ENCODE measurements around the gene KDM4B.

The KDM4B gene

DNA sequence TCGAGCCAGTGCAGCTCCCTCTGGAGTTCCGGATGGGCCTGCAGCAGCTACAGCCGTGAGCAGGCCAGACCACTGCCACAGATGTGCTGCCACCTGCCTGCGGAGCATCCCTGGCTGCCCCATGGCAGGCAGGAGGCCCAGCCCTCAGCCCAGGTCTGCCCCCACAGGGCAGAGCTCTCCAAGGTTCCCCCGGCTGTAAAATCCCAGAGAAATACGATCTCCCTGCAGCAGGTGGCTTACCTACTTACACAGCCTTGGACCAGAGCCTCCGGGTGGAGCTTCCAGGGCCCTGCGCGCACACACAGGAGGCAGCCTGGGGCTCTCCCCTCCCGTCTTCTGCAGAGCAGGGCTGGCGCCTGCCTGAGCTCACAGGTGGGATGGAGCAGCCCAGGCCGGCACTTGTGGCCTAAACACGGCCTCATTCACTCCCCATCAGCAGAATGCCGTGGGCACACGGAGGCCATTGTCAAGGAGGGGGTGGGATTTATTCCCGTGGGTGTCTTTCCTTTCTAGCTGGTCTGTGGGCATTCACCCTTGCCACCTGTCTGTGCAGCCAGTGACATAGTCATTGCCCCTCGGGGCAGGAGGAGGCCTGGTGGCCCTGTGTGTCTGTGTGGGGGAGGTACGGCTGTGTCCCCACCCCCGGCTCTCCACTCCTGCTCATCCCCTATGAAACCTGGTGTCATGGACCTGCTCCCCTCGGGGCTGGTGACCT, 118.0 kb downstream of the KDM4B start:
- no peak for DNase-seq (ENCODE audit: low read depth in 2 of 2)

DNA sequence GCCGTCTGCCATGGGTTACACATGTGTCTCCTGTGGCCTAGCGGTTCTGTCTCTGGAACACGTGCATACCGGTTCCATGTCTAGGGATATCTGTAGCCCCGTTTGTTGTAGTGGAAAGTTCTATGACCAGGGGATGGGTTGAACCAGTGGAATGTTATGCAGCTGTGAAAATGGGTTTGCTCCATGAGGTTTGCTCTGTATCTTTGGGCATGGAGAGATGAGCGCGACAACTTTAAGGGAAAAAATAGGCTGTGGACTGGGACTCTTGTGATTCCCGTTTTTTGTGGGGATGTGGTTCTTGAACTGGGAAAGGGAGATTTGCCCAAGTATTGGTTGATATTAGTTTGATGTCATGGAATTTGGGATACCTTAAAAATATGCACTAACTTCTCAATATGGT, 120.4 kb downstream of the KDM4B start:
- DNase-seq (ENCODE audit: low read depth in 2 of 2): no peak

DNA sequence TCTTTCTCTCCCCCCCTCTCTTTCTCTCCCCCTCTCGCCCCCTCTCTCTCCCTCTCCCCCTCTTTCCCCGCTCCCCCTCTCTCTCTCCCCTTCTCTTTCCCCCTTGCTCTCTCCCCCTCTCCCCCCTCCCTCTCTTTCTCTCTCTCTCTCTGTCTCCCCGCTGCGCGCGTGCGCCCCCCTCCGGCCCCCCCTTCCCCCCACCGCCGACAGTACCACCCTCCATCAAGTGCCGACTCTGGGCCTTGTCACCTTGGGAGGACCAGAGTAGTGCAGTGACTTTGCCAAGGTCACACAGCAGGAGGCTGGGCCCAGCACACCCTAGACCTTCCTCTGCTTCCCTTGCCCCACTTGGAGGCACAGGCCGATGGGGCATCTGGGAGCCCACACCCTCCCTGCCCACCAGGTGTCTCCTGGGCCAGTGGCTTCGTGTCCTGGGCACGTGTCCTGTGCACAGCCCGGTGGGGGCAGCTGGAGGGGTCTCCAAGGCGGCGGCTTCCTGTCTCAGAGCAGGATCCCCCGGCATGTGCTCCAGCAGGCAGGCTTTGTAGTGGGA, 121.6 kb downstream of the KDM4B start:
- DNase-seq (ENCODE audit: low read depth in 2 of 2): no peak

DNA sequence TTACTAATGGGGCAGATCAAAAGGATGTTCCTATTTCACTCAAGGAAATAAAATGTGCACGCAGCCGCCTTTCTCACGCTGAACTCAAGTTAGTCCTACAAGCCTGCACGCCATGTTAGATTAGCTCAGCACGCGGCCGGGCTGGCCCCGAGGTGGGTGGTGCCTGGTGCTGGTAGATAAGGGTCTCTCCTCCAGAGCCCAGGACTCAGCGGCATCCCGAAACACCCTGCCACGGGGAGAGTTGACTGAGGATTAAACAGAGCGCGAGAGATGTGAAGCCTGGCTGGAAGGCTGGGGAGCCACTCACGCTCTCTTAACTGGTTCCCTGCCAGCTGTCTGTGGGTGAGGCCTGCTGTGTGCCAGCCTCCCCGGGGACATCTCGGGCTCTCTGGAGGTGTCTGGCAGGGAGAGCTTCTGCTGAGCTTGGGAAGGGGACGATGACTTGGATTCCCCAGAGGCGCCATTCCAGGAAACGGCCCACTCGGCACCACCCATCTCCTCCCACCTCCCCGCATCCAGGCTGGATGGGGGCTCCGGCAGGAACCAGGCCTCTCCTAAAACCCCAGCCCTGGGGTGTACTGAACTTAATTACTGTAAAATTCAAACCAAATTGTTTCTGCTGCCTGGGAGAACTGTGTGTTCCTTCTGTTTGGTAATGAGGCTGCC, 122.2 kb downstream of the KDM4B start:
- DNase-seq (ENCODE audit: low read depth in 2 of 2): no peak

DNA sequence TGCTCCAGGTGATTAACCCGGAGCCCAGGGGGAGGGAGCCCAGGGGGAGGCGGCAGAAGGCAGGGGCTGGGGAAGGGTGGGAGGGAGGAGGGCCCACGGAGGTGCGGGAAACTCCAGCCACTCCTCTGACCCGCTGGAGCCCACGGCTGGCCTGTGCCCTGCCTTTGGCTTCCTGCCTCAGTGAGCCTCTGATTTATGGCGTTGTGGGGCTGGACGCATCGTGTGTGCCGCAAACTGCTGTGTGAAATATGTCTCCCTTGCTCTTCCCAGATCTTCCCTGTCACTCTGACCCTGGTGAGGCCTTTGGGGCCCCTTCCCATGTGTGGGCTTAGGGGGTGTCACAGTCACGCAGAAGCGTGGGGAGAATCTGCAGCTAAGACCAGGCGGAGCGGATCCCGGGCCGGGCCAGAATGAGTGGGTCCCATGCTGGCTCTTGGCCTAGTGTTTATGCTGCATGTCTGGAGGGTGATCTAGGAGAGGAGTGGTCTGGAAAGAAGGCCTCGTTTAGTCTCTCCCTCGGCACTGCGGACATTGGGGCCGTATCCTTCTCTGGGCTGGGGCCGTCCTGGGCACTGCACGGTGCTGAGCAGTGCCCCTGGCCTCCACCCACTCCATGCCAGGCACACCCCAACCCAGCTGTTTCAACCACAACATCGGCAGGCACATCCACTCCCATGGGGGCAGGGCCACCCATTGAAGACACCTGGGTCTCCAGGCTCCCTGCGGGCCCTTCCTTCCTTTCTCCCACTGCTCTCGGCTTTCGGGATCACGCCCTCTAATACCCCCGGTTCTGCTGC, 123.0 kb downstream of the KDM4B start:
- DNase-seq (ENCODE audit: low read depth in 2 of 2): no peak

DNA sequence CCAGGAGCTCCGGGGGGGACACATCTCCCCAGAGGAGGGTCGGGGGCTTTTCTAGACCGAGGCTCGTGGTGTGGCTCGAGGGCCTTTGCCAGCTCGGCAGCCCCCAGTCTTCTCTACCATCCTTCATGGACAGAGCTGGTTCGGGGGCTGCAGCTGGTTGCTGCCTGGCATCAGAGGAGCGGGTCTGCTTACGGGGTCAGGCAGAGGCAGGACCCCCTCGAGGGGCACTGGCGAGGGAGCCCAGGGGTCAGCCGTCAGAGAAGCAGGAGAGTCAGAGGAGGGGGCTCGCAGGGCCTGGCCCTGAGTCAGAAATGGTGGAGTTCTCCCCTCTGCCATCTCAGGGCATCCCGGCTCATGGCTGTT, 123.5 kb downstream of the KDM4B start:
- no peak for DNase-seq (ENCODE audit: low read depth in 2 of 2)

DNA sequence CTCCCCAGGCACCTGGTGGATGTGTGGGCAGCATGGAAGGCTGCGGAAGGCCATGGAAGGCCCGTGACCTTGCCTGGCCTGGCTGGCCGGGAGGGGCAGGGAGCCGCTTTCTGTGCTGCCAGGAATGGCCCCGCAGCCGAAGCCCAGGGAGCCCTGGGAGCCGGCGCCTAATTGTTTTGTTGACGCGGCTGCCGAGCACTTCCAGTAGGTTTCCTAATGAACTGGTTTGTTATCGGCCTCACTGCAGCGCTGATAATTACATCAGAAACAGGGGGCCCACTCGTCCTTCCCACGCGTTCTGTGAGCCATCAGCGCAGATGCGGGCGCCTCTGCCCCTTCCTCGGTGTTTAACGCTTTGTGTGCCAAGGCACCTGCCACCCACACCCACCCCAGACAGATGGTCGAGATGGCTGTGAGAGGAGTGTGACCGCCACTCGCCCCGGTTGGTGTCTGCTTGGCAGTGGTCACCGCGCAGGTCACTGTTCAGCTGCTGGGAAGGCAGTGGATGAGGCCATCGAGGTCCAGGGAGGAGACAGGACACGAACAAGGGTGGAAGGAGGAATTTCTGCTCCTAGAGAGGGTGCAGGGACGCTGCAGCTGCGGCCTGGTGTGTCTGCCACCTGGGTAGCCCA, 124.5 kb downstream of the KDM4B start:
- no peak for DNase-seq (ENCODE audit: low read depth in 2 of 2)

DNA sequence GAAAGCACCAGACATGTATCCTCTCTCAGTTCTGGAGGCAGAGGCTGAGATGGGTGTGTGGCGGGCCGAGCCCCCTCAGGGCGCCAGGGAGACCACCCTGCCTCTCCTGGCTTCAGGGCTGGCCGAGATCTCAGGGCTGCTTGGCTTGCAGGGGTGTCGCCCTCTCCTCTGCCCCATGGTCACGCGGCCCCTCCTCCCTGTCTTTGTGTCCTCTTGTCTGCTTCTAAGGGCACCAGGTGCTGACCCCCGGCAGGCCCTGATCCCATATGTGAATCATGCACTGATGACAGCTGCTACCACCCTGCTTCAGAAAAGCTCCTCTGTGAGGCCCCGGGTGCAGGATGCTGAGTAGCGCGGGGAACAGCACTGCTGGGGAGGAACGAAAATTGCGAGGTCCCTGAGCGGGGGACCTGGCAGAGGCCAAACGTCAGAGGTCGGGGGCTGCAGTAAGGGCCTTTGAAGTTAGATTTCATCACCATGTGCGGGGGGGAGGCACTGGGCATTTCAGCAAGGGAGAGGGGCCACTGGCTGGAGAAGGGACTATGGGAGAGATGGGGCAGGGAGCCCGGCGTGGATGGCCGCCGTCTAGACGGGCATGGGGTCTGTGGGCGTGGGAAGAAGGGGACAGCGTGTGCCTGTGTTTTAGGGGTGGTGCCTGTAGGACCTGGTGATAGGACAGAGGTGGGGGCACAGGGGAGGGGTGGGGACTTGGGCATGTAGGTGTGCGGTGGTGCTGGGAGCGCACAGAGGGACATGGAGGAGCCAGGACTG, 125.2 kb downstream of the KDM4B start:
- DNase-seq (ENCODE audit: low read depth in 2 of 2): no peak

DNA sequence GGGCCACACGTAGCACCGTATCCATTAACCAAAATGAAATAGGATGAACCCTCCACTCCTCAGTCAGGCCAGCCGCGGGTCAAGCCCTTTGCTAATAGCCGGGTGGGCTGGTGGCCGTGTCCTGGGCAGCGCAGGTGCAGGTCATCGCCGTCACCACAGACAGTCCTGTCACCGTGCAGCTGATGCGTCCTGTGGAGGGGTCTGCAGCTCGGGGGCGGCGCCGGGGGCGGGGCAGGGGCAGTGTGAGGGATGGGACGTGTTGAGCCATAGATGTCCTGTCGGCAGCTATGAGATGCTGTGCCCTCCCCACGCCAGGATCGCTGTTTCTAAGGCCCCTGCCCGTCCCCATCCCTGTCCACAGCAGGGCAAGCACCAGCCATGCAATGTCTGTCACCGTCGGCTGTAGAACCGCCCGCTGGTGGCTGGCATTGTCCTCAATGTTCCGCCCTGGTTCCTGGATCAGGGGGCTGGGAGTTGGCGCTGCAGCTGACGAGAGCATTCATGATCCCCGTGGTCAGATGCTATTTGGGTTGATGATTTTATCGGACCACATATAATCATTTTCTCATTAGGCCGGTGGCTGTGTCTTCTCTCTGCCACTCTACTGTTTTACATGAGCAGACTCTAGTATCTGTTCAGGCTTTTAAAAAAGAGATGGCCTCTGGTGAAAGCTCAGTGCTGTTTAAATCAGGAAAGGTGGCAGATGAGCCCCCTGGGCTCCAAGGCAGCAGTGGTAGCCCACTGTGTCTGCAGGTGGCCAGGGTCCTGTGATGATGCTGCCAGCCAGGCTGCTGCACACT, 126.1 kb downstream of the KDM4B start:
- no peak for DNase-seq (ENCODE audit: low read depth in 2 of 2)

DNA sequence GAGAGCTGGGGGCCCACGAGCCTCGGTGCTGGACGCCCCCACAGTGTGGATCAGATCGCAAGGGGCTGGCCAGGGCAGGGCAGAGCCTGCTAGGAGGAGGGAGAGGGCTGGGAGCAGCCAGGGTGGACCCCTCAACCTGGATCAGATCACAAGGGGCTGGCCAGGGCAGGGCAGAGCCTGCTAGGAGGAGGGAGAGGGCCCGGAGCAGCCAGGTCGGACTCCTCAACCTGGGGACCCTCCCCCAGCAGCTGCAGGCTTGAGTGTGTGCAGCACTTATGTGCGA, 126.6 kb downstream of the KDM4B start:
- DNase-seq (ENCODE audit: low read depth in 2 of 2): no peak

DNA sequence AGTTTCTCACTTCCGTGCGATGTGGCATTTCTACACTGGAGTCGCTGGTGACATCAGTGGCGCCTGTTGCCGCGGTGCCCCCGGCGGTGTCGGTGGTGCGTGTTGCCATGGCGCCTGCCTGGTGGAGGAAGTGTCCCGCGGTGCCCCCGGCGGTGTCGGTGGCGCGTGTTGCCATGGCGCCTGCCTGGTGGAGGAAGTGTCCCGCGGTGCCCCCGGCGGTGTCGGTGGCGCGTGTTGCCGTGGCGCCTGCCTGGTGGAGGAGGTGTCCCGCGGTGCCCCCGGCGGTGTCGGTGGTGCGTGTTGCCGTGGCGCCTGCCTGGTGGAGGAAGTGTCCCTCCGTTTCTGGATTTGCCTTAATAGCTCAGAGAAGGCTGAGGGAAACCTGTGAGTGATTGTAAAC, 127.6 kb downstream of the KDM4B start:
- DNase-seq (ENCODE audit: low read depth in 2 of 2): no peak

DNA sequence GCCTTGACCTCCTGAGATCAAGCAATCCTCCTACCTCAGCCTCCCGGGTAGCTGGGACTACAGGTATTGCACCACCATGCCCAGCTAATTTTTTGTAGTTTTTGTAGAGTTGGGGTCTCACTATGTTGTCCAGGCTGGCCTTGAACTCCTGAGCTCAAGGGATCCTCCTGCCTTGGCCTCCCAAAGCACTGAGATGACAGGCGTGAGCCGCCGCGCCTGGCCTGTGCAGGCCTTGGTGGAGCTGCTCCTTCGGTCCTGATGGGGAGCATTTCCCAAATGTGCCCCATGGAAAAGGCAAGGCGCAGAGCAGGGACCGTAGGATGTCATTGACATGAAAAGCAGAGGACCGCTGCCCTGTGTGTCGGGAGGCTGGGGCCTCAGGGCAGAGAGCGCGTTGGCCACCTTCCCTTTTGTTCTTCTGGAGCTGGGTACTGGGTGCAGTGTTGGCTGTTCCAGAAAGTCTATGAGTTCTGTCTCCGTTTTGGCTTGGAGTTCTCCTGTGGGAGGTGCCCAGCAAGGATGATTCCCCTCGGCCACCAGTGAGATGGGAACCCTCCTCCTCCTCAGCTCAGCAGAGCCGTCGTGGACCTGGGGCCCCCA, 128.5 kb downstream of the KDM4B start:
- no peak for DNase-seq (ENCODE audit: low read depth in 2 of 2)

DNA sequence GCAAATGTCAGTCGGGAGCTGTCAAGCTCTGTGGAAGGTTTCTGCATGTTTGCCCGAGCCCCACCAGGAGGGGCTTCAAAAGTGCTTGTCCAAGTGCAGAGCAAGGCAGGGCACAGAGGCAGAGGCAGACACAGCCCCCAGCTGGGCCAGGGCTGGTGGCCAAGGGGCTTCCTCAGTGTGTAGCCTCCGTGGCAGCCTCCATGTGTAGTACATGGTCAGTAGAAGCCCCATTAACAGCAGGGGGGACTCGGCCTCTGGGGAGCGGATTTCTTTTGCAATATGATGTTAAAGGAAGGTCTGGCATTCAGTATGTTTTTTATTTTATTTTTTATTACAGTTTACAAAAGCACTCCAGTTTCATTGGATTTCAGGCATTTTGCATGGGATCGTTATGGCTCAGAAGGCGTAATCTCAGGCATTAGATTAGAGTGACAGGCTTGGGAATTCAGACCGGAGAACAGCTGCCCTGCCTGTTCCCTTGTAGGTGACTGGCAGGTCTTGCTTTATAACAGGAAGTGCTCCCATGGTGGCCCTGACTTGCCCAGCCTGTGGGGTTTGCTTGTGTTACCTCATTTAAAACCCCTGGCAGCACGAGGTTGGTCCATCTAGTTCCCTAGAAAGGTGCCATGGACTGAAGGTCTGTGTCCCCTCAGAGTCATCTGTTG, 129.2 kb downstream of the KDM4B start:
- no peak for DNase-seq (ENCODE audit: low read depth in 2 of 2)

DNA sequence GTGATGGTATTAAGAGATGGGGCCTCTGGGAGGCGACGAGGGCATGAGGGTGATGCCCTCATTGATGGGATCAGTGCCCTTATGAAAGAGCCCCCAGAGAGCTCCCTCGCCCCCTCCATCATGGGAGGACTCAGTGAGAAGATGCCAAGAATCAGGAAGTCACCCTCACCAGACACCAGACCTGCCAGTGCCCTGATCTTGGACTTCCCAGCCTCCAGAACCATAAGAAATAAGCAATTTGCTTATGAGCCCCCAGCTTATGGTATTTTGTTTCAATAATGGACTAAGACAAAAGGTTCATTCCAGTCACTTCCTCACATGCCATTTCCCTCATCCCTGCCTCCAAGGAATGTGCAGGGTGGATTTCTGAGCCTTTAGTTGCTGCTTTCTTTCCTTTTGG, 129.7 kb downstream of the KDM4B start:
- DNase-seq (ENCODE audit: low read depth in 2 of 2): no peak

DNA sequence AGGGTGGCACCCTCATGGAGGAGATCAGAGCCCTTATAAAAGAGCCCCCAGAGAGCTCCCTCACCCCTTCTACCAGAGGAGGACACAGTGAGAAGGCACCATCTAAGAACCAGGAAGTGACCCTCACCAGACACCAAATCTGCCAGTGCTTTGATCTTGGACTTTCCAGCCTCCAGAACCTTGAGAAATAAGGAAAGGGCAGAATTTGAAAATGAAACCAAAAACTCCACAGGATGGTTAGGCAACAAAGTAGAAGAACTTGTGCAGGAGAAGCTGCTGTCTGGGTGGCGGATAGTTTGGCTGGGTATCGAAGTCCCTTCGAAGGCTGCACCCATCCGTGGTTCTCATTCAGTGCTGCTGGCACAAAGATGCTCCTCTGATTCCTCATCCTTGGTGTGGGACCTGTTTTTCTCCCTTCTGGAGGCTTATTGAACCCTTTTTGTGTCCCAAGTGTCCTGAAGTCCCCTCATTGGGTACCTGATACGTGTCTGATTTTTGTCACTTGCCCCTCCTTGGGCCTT, 130.8 kb downstream of the KDM4B start:
- no peak for DNase-seq (ENCODE audit: low read depth in 2 of 2)

DNA sequence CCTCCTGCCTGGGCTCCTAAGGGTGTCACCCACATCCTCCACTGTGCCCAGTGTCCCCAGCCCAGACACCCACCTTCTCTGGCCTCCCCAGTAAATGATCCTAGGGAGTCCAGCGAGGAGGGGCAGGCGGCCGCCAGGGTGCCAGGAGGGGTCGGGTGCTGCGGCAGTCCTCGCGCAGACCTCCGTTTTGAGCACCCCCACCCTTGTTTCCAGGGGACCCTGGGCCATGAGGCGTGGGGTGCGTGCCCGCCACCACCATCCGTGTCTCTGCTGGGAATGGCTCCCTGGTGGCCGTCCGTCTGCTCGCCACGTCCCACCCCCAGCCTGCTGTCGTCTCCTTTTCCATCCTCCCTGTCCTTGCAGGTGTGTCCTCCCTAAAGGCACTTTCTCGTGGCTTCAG, 133.0 kb downstream of the KDM4B start:
- DNase-seq (ENCODE audit: low read depth in 2 of 2): no peak

DNA sequence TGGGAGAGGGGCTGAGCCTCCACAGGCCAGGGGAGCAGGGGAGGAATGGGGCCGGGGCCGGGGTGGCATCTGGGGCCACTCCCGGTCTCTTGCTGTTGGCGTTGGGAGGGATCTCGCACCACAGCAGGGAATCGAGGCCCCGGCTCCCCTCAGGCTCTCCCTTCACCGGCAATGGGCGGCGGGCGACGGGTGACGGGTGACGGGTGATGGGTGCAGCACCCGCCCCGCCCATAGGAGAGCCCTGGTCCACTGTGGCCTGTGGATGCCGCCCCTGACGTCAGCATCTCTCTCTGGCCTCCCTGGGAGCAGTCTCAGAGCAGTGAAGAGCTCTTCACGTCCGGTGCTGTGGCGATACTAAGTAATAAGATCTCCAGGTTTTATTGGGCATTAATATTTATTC, 133.6 kb downstream of the KDM4B start:
- DNase-seq (ENCODE audit: low read depth in 2 of 2): no peak

DNA sequence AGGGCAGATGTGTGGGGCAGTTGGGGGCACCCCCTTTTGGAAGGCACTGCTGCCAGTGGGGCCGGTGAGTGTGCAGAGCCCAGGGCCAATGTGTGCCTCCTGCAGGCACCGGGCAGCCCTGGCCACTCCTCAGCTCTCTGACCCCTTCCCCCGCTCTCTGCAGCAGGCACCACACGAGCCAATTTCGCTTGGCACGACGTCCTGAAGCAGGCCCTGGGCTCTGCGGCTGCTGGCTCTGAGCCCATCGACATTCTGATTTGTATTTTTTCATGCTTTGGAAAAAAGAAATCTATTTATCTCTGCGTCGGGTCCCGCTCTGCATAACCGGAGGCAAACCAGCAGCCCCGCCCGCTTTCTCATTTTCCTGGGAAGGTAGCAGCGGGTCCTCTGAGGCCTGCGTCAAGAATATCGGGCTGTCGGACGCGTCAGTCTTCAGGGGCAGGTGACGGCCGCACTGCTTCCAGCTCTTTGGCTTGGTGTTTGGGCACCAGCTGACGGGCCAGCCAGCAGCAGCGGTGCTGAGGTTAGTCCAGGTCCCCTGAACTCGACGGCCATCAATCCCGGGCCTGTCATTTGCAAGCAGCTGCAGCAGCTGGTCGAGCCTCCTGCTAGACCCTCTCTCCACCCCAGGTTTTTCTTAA, 134.3 kb downstream of the KDM4B start:
- DNase-seq (ENCODE audit: low read depth in 2 of 2): no peak

DNA sequence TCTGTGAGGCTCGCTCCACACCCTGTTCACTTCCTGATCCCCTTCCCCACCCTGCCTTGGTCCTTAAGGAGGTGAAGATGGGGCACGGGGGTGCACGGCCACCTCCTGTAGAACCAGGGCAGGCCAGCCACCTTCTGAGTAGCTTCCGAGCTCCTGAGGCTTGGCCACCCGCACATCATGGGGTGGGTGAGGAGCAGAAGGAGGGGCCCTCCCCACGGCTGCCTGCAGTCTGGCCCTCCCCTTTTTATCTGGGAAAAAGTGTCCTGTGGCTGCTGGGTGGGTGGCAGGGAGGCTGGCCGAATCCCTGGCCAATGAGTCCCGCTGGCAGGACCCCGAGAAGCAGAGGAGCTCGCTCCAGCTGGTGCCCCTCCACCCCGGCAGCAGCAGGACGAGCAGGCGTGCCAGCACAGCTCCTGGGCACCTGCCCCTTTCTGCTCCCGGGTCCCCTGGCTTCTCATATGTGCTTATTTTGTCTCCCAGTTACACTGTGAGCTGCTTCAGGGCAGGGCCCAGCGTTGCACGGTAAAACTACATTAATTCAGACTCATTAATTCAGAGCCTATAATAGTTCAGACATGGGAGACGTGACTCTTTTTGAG, 135.0 kb downstream of the KDM4B start:
- DNase-seq (ENCODE audit: low read depth in 2 of 2): no peak
